Neuronal stem cell (in vitro differentiated cells): ENCODE measurements around the gene ECEL1.
A peak's percentile ranks its signal among the peaks of the same experiment; 100 is the strongest.

Source experiments
- DNase-seq: peaks from one replicate; pipeline ENCODE4 v3.0.0-alpha.2; 2013; ENCODE audit warnings: low spot score
- H2AFZ ChIP-seq: one replicate; pipeline ENCODE4 v1.6.1; 2013; ENCODE audit warnings: mild to moderate bottlenecking, low read length, inconsistent platforms
- H2AK5ac ChIP-seq: 2 replicates; pipeline ENCODE4 v1.6.1; 2013; ENCODE audit warnings: low read depth, mild to moderate bottlenecking, inconsistent platforms, low read length, moderate library complexity, mixed read lengths
- H2BK120ac ChIP-seq: 2 replicates; pipeline ENCODE4 v1.6.1; 2013; ENCODE audit warnings: low read depth, mild to moderate bottlenecking, inconsistent platforms, low read length, moderate library complexity, mixed read lengths
- H2BK12ac ChIP-seq: one replicate; pipeline ENCODE4 v1.6.1; 2013; ENCODE audit warnings: low read length, inconsistent platforms
- H2BK15ac ChIP-seq: 2 replicates; pipeline ENCODE4 v1.6.1; 2013; ENCODE audit warnings: mild to moderate bottlenecking, low read length, inconsistent platforms, mixed read lengths
- H2BK5ac ChIP-seq: one replicate; pipeline ENCODE4 v1.6.1; 2013; ENCODE audit warnings: inconsistent platforms, mild to moderate bottlenecking, low read length, moderate library complexity
- H3K14ac ChIP-seq: one replicate; pipeline ENCODE4 v1.6.1; 2013; ENCODE audit warnings: low read length, inconsistent platforms
- H3K18ac ChIP-seq: 2 replicates; pipeline ENCODE4 v1.6.1; 2013; ENCODE audit warnings: low read length, inconsistent platforms
- H3K23ac ChIP-seq: 2 replicates; pipeline ENCODE4 v1.6.1; 2013; ENCODE audit warnings: low read depth, mild to moderate bottlenecking, mixed read lengths, low read length, inconsistent platforms; ENCODE audit not compliant: poor library complexity
- H3K27ac ChIP-seq: replicated peaks from 3 replicates; pipeline ENCODE4 v1.5.1; 2013; ENCODE audit warnings: low read length, inconsistent platforms
- H3K27me3 ChIP-seq, 3 experiments: 2 replicates each; pipeline ENCODE4 v1.6.1; 2013; ENCODE audit warnings: low read length in 3 of 3, mild to moderate bottlenecking in 2 of 3, inconsistent platforms in 1 of 3, low read depth in 1 of 3, mixed read lengths in 1 of 3, moderate library complexity in 1 of 3; ENCODE audit not compliant: control insufficient read depth in 3 of 3, insufficient read depth in 3 of 3
- H3K36me3 ChIP-seq, 2 donors: replicated peaks in 1 of 2; 2 replicates each; pipeline ENCODE4 v1.6.1; 2013; ENCODE audit warnings: low read length in 2 of 2; ENCODE audit not compliant: control insufficient read depth in 2 of 2, insufficient read depth in 2 of 2
- H3K4ac ChIP-seq: 2 replicates; pipeline ENCODE4 v1.6.1; 2013; ENCODE audit warnings: inconsistent platforms, mild to moderate bottlenecking, low read length, moderate library complexity
- H3K4me1 ChIP-seq, 2 donors: 1 replicate in 1 of 2; 2 replicates in 1 of 2; pipeline ENCODE4 v1.6.1; 2013; ENCODE audit warnings: low read length in 2 of 2, low read depth in 1 of 2; ENCODE audit not compliant: control insufficient read depth in 2 of 2, insufficient read depth in 1 of 2
- H3K4me2 ChIP-seq: one replicate; pipeline ENCODE4 v1.6.1; 2013; ENCODE audit warnings: mild to moderate bottlenecking, low read length, inconsistent platforms; ENCODE audit not compliant: insufficient read depth, poor library complexity, severe bottlenecking
- H3K4me3 ChIP-seq, 2 donors: 2 replicates each; pipeline ENCODE4 v1.5.1; 2013; ENCODE audit warnings: low read length in 2 of 2, mild to moderate bottlenecking in 2 of 2, inconsistent platforms in 1 of 2, moderate library complexity in 1 of 2
- H3K79me1 ChIP-seq: one replicate; pipeline ENCODE4 v1.6.1; 2013; ENCODE audit warnings: low read depth, mild to moderate bottlenecking, inconsistent platforms, low read length, moderate library complexity
- H3K9ac ChIP-seq: one replicate; pipeline ENCODE4 v1.6.1; 2013; ENCODE audit warnings: mild to moderate bottlenecking, low read depth, low read length, inconsistent platforms; ENCODE audit not compliant: poor library complexity
- H3K9me3 ChIP-seq, 2 donors: replicated peaks in 1 of 2; 2 replicates each; pipeline versions ENCODE3 to v1.6.1; 2013; ENCODE audit warnings: low read length in 2 of 2, mild to moderate bottlenecking in 2 of 2, inconsistent platforms in 1 of 2, low read depth in 1 of 2, mixed read lengths in 1 of 2, moderate library complexity in 1 of 2; ENCODE audit not compliant: control insufficient read depth in 2 of 2, insufficient read depth in 1 of 2
- H4K8ac ChIP-seq: one replicate; pipeline ENCODE4 v1.6.1; 2013; ENCODE audit warnings: low read depth, mild to moderate bottlenecking, inconsistent platforms, low read length, moderate library complexity
- H4K91ac ChIP-seq: one replicate; pipeline ENCODE4 v1.6.1; 2013; ENCODE audit warnings: low read length, low read depth, mild to moderate bottlenecking, inconsistent platforms; ENCODE audit not compliant: poor library complexity
- WGBS, 2 donors: extraction: QIAGEN DNeasy Blood & Tissue Kit; methylation state at CpG; one replicate each; pipeline ENCODE4 v1.1.7; 2013; ENCODE audit warnings: missing lambda C conversion rate in 2 of 2, mixed read lengths in 1 of 2; ENCODE audit not compliant: insufficient read length in 2 of 2, insufficient replicate concordance in 1 of 2; ENCODE audit errors: extremely low coverage in 2 of 2; 5-methylcytosine and 5-hydroxymethylcytosine counted together

Gene ECEL1

GRCh38 chr2:232438091-232438490 lies 49.5 kb downstream of the ECEL1 start:
- peaks cover 0 to 36% (median 7%) of the 10 kb centered on the region in 3 experiments for H3K27me3 ChIP-seq
- H3K18ac ChIP-seq, result no peak overlapping the region
- H3K4me3 ChIP-seq, result no peak overlapping the region
- H2BK12ac ChIP-seq, result no peak overlapping the region
- no peak for DNase-seq
- H2BK15ac ChIP-seq, result no peak overlapping the region
- H3K4ac ChIP-seq, result no peak overlapping the region
- no peak overlapping the region for H3K23ac ChIP-seq
- H4K8ac ChIP-seq, result no peak overlapping the region
- H4K91ac ChIP-seq, result no peak overlapping the region
- no peaks in the 10 kb centered on the region for H3K4me1 ChIP-seq
- H2AK5ac ChIP-seq, result no peak overlapping the region
- no peak overlapping the region for H3K9ac ChIP-seq
- H3K14ac ChIP-seq, result no peak overlapping the region
- no peaks in the 10 kb centered on the region for H3K9me3 ChIP-seq
- H2BK5ac ChIP-seq, result no peak overlapping the region
- no peak overlapping the region for H2BK120ac ChIP-seq
- whole genome bisulfite sequencing, 2 donors, result no CpG with 5 or more reads among the region's 12 CpGs
- H3K27ac ChIP-seq, result no peak overlapping the region
- H3K79me1 ChIP-seq, result no peaks in the 10 kb centered on the region
- no peak overlapping the region for H3K4me2 ChIP-seq
- no peaks in the 10 kb centered on the region for H3K36me3 ChIP-seq
- H2AFZ ChIP-seq, result no peak overlapping the region

DNA sequence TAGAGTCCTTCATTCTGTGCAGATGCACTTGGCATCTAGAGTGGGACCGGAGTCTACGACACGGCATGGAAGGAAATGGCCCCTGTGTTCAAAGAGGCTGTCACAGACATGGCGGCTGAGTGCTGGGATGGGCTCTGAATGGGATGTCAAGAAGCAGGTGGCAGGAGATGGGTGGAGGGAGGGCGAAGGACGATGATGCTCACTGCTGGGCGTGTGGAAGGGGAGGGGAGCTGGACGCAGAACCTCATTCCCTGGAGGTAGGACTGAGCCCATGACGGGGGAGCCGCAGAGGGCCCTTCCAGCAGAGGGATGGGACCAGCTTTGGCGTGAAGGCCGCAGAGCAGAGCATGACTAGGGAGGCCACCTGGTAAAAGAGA lies 50.5 kb downstream of the ECEL1 start:
- Histone ChIP-seq H3K23ac (no peak overlapping the region), H3K4me2 (no peak overlapping the region), H3K4me3 (no peak overlapping the region), H3K18ac (no peak overlapping the region), H3K4me1 (no peaks in the 10 kb centered on the region), H2BK12ac (no peak overlapping the region), H3K14ac (no peak overlapping the region), H3K79me1 (no peaks in the 10 kb centered on the region), H3K36me3 (no peaks in the 10 kb centered on the region), H3K9ac (no peak overlapping the region), H3K27me3 (peaks cover 0 to 36% (median 7%) of the 10 kb centered on the region in 3 experiments), H4K8ac (no peak overlapping the region), H2AFZ (no peak overlapping the region), H2AK5ac (no peak overlapping the region), H2BK120ac (peak overlapping the region; percentile 26), H2BK15ac (no peak overlapping the region), H4K91ac (no peak overlapping the region), H3K9me3 (no peaks in the 10 kb centered on the region), H3K4ac (peak overlapping the region; percentile 30), H2BK5ac (no peak overlapping the region), H3K27ac (no peak overlapping the region)
- WGBS, 2 donors, result no CpG with 5 or more reads among the region's 12 CpGs
- no peak for DNase-seq

- no peaks in the 10 kb centered on the region for H3K4me1 ChIP-seq
- no peak overlapping the region for H2BK12ac ChIP-seq
- H3K79me1 ChIP-seq, result no peaks in the 10 kb centered on the region
- H2BK15ac ChIP-seq, result no peak overlapping the region
- H3K9me3 ChIP-seq, result no peaks in the 10 kb centered on the region
- no peak overlapping the region for H3K27ac ChIP-seq
- no peak overlapping the region for H3K4me2 ChIP-seq
- no peak overlapping the region for H2BK120ac ChIP-seq
- H3K36me3 ChIP-seq, result no peaks in the 10 kb centered on the region
- no peak overlapping the region for H3K23ac ChIP-seq
- H3K18ac ChIP-seq, result peak overlapping the region; percentile 35
- no peak for DNase-seq
- peak overlapping the region; percentile 75 for H3K14ac ChIP-seq
- H3K27me3 ChIP-seq, result peaks cover 0 to 36% (median 7%) of the 10 kb centered on the region in 3 experiments
- H2AK5ac ChIP-seq, result peak overlapping the region; percentile 53
- H4K91ac ChIP-seq, result no peak overlapping the region
- H3K4me3 ChIP-seq, result peak overlapping the region in 1 of 2 donors; percentile 49
- no peak overlapping the region for H3K9ac ChIP-seq
- whole genome bisulfite sequencing, 2 donors, result no CpG with 5 or more reads among the region's 15 CpGs
- H2BK5ac ChIP-seq, result no peak overlapping the region
- no peak overlapping the region for H2AFZ ChIP-seq
- H3K4ac ChIP-seq, result no peak overlapping the region
- H4K8ac ChIP-seq, result no peak overlapping the region
Observed at GRCh38 chr2:232436381-232437194, 51.0 kb downstream of the ECEL1 start.

DNA sequence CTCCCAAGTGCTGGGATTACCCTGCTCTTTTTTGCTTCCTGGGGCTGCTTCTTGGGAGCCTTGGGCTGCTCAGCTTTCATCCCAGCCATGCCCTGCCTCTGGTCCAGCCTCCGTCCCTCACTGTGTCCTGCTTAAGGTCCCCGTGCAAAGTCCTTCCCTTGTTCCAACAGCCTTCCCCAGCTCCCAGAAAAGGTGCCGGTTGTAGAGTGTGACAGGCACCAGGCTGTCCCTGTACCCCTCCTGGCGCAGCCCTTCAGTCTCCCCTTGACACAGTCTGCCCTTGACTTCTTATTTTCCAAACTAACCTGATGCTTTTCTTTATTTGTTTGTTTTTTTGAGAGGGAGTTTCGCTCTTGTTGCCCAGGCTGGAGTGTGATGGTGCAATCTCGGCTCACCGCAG lies 51.8 kb downstream of the ECEL1 start:
- Histone ChIP-seq H2AFZ (no peak overlapping the region), H2BK120ac (no peak overlapping the region), H3K4me2 (no peak overlapping the region), H2AK5ac (no peak overlapping the region), H3K9me3 (no peaks in the 10 kb centered on the region), H3K4me1 (no peaks in the 10 kb centered on the region), H2BK5ac (no peak overlapping the region), H3K14ac (no peak overlapping the region), H2BK12ac (no peak overlapping the region), H3K27ac (no peak overlapping the region), H3K4ac (no peak overlapping the region), H2BK15ac (no peak overlapping the region), H3K9ac (no peak overlapping the region), H4K91ac (no peak overlapping the region), H3K4me3 (no peak overlapping the region), H4K8ac (no peak overlapping the region), H3K36me3 (no peaks in the 10 kb centered on the region), H3K27me3 (peaks cover 0 to 32% (median 4%) of the 10 kb centered on the region in 3 experiments), H3K18ac (no peak overlapping the region), H3K79me1 (no peaks in the 10 kb centered on the region), H3K23ac (no peak overlapping the region)
- WGBS, 2 donors, result no CpG with 5 or more reads among the region's 7 CpGs
- no peak for DNase-seq
